SK-N-SH treated with all-trans-retinoic acid at 6 μM for 48 hours (cell line): ENCODE measurements around the gene CACHD1.
A peak's percentile ranks its signal among the peaks of the same experiment; 100 is the strongest.

Experiments
- ATAC-seq: fragments of 200-7000 bp; cut with Tn5 transposase; 3 replicates; pipeline ENCODE4 v1.9.1; 2020; ENCODE audit warnings: mild to moderate bottlenecking, moderate library complexity
- ARNTL ChIP-seq: fragments of 450-650 bp; formaldehyde crosslinking; IDR thresholded peaks from 2 replicates; pipeline ENCODE4 v1.5.0; 2020; ENCODE audit warnings: low read depth, mild to moderate bottlenecking, moderate library complexity, borderline replicate concordance
- BACH2 ChIP-seq: fragments of 250-450 bp; sonication (Bioruptor Pico); IDR thresholded peaks from 2 replicates; pipeline ENCODE4 v1.9.0; 2021; ENCODE audit warnings: mild to moderate bottlenecking, borderline replicate concordance
- CSDC2 ChIP-seq: fragments of 250-450 bp; sonication (Bioruptor Pico); IDR thresholded peaks from 2 replicates; pipeline ENCODE4 v1.5.0; 2020; ENCODE audit warnings: mild to moderate bottlenecking, moderate library complexity
- ESRRG ChIP-seq: fragments of 250-450 bp; sonication (Bioruptor Pico); IDR thresholded peaks from 2 replicates; pipeline ENCODE4 v1.6.1; 2021; ENCODE audit warnings: mild to moderate bottlenecking
- GLIS3 ChIP-seq: fragments of 250-450 bp; sonication (Bioruptor Pico); IDR thresholded peaks from 2 replicates; pipeline ENCODE4 v1.5.0; 2020; ENCODE audit warnings: mild to moderate bottlenecking, moderate library complexity
- ISL1 ChIP-seq: fragments of 250-450 bp; sonication (Bioruptor Pico); IDR thresholded peaks from 2 replicates; pipeline ENCODE4 v2.1.2; 2022; ENCODE audit warnings: mild to moderate bottlenecking, moderate library complexity
- OSR1 ChIP-seq: fragments of 250-450 bp; sonication (Bioruptor Pico); IDR thresholded peaks from 2 replicates; pipeline ENCODE4 v1.8.0; 2022; ENCODE audit warnings: moderate library complexity, mild to moderate bottlenecking, inconsistent platforms
- PPARA ChIP-seq: fragments of 250-450 bp; sonication (Bioruptor Pico); IDR thresholded peaks from 2 replicates; pipeline ENCODE4 v1.5.0; 2020; ENCODE audit warnings: mild to moderate bottlenecking, borderline replicate concordance
- RARB ChIP-seq: fragments of 250-450 bp; sonication (Bioruptor Pico); IDR thresholded peaks from 2 replicates; pipeline ENCODE4 v1.8.0; 2021; ENCODE audit warnings: mild to moderate bottlenecking, moderate library complexity
- SNAI2 ChIP-seq: fragments of 250-450 bp; sonication (Bioruptor Pico); IDR thresholded peaks from 2 replicates; pipeline ENCODE4 v1.5.0; 2020; ENCODE audit warnings: mild to moderate bottlenecking, moderate library complexity
- TCF4 ChIP-seq: fragments of 250-450 bp; sonication (Bioruptor Pico); IDR thresholded peaks from 2 replicates; pipeline ENCODE4 v1.8.0; 2021; ENCODE audit warnings: mild to moderate bottlenecking, moderate library complexity, borderline replicate concordance
- TOX ChIP-seq: fragments of 250-450 bp; sonication (Bioruptor Pico); IDR thresholded peaks from 2 replicates; pipeline ENCODE4 v1.8.0; 2021; ENCODE audit warnings: mild to moderate bottlenecking, moderate library complexity, borderline replicate concordance
- ZC3H10 ChIP-seq: fragments of 250-450 bp; sonication (Bioruptor Pico); IDR thresholded peaks from 2 replicates; pipeline ENCODE4 v1.5.1; 2021; ENCODE audit warnings: mild to moderate bottlenecking, moderate library complexity
- ZFP3 ChIP-seq: fragments of 250-450 bp; sonication (Bioruptor Pico); IDR thresholded peaks from 2 replicates; pipeline ENCODE4 v1.5.0; 2020; ENCODE audit warnings: mild to moderate bottlenecking, moderate library complexity
- ZFP30 ChIP-seq: fragments of 450-650 bp; formaldehyde crosslinking; IDR thresholded peaks from 2 replicates; pipeline ENCODE4 v1.5.0; 2022; ENCODE audit warnings: mild to moderate bottlenecking, moderate library complexity
- ZNF565 ChIP-seq: fragments of 450-650 bp; formaldehyde crosslinking; conservative IDR thresholded peaks from 2 replicates; pipeline ENCODE4 v1.5.0; 2020; ENCODE audit warnings: low read depth, mild to moderate bottlenecking, moderate library complexity
- ZNF70 ChIP-seq: fragments of 450-650 bp; formaldehyde crosslinking; IDR thresholded peaks from 2 replicates; pipeline ENCODE4 v1.5.0; 2020; ENCODE audit warnings: mild to moderate bottlenecking, moderate library complexity
- ZNF8 ChIP-seq: fragments of 450-650 bp; formaldehyde crosslinking; IDR thresholded peaks from 2 replicates; pipeline ENCODE4 v1.5.0; 2020; ENCODE audit warnings: mild to moderate bottlenecking, moderate library complexity
- TF ChIP-seq, protein P1 (sequence below): fragments of 250-450 bp; sonication (Bioruptor Pico); IDR thresholded peaks from 2 replicates; pipeline ENCODE4 v1.8.0; 2021; ENCODE audit warnings: low read depth, mild to moderate bottlenecking, moderate library complexity, borderline replicate concordance
- TF ChIP-seq, protein P2 (sequence below): fragments of 250-450 bp; sonication (Bioruptor Pico); IDR thresholded peaks from 2 replicates; pipeline ENCODE4 v1.5.0; 2020; ENCODE audit warnings: mild to moderate bottlenecking, moderate library complexity
- TF ChIP-seq, protein P3 (sequence below): fragments of 250-450 bp; sonication (Bioruptor Pico); IDR thresholded peaks from 2 replicates; pipeline ENCODE4 v1.5.1; 2020; ENCODE audit warnings: low read depth, mild to moderate bottlenecking, moderate library complexity
- TF ChIP-seq, protein P4 (sequence below): fragments of 250-450 bp; sonication (Bioruptor Pico); IDR thresholded peaks from 2 replicates; pipeline ENCODE4 v1.8.0; 2020; ENCODE audit warnings: mild to moderate bottlenecking, moderate library complexity, borderline replicate concordance

Gene CACHD1

DNA sequence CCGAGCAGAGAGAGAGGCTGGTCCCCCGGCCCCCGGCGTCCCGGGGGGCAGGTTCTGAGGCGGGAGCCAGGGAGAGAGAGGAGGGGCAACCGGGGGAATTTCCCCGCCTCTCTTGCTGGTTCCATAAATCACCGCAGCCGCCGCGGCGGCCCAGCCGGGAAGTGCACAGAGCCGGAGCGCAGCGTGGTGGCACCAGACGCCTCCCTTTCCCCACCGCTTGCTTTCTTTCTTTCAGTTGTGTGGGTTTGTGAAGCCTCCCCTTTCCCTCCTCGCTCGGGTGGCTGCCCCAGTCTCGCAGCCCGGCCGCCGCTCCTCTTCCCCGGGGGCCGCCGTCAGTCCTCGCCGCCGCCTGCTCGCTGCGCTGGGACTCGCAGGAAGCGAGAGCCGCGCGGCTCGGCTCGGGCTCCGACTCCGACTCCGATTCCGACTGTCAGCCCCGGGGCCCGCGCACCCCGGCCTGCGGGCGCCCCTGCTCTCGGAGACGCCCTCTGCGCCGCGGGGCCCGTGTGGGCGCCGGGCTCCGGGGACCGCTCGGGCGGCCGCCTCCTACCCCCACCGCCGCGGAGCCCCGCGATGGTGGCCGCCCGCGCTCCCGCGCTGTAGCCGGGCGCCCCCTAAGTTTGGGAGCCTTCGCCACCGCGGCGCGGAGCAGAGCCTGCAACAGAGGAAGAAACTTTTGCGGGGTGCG lies at the start of gene CACHD1:
CACHD1 (plus strand) TSS at position 153 of the 688 bp plus-strand sequence. CDS start 616 bp downstream, outside the sequence.
- ATAC-seq, result peak; percentile 84
- TF ChIP-seq ZNF8 (CRISPR knock-in tag), result no peak
- TF ChIP-seq CSDC2 (CRISPR knock-in tag), result 0 out of 2 replicates have a peak, but pooled peaks have one; percentile 7

DNA sequence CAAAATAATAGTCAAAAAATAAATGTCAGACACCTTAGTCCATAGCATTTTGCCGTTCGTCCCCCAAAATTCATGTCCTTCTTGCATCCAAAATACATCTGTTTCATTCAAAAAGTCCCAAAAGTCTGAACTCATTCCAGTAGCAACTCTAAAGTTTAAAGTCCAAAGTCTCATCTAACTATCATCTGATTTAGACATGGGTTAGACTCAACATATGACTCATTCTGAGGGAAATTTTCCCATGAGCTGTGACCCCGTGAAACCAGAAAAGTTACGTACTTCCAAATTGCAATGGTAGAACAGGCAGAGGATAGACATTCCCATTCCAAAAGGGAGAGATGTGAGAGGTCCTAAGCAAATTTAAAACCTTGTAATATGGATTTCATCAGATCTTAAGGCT lies 48.6 kb upstream of the CACHD1 start:
- ATAC-seq, result no peak
- TF ChIP-seq ARNTL (CRISPR knock-in tag), result no peak
- TF ChIP-seq ESRRG (CRISPR knock-in tag), result no peak
- no peak for TF ChIP-seq ISL1
- no peak for TF ChIP-seq TOX (CRISPR knock-in tag)
- TF ChIP-seq RARB (CRISPR knock-in tag), result no peak
- TF ChIP-seq, protein P1, sequence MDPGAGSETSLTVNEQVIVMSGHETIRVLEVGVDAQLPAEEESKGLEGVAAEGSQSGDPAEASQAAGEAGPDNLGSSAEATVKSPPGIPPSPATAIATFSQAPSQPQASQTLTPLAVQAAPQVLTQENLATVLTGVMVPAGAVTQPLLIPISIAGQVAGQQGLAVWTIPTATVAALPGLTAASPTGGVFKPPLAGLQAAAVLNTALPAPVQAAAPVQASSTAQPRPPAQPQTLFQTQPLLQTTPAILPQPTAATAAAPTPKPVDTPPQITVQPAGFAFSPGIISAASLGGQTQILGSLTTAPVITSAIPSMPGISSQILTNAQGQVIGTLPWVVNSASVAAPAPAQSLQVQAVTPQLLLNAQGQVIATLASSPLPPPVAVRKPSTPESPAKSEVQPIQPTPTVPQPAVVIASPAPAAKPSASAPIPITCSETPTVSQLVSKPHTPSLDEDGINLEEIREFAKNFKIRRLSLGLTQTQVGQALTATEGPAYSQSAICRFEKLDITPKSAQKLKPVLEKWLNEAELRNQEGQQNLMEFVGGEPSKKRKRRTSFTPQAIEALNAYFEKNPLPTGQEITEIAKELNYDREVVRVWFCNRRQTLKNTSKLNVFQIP (CRISPR knock-in tag), result no peak
- no peak for TF ChIP-seq ZC3H10
- TF ChIP-seq ZNF70, result no peak
- TF ChIP-seq GLIS3, result no peak
- TF ChIP-seq, protein P2, sequence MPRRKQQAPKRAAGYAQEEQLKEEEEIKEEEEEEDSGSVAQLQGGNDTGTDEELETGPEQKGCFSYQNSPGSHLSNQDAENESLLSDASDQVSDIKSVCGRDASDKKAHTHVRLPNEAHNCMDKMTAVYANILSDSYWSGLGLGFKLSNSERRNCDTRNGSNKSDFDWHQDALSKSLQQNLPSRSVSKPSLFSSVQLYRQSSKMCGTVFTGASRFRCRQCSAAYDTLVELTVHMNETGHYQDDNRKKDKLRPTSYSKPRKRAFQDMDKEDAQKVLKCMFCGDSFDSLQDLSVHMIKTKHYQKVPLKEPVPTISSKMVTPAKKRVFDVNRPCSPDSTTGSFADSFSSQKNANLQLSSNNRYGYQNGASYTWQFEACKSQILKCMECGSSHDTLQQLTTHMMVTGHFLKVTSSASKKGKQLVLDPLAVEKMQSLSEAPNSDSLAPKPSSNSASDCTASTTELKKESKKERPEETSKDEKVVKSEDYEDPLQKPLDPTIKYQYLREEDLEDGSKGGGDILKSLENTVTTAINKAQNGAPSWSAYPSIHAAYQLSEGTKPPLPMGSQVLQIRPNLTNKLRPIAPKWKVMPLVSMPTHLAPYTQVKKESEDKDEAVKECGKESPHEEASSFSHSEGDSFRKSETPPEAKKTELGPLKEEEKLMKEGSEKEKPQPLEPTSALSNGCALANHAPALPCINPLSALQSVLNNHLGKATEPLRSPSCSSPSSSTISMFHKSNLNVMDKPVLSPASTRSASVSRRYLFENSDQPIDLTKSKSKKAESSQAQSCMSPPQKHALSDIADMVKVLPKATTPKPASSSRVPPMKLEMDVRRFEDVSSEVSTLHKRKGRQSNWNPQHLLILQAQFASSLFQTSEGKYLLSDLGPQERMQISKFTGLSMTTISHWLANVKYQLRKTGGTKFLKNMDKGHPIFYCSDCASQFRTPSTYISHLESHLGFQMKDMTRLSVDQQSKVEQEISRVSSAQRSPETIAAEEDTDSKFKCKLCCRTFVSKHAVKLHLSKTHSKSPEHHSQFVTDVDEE (CRISPR knock-in tag), result no peak
- TF ChIP-seq, protein P3, sequence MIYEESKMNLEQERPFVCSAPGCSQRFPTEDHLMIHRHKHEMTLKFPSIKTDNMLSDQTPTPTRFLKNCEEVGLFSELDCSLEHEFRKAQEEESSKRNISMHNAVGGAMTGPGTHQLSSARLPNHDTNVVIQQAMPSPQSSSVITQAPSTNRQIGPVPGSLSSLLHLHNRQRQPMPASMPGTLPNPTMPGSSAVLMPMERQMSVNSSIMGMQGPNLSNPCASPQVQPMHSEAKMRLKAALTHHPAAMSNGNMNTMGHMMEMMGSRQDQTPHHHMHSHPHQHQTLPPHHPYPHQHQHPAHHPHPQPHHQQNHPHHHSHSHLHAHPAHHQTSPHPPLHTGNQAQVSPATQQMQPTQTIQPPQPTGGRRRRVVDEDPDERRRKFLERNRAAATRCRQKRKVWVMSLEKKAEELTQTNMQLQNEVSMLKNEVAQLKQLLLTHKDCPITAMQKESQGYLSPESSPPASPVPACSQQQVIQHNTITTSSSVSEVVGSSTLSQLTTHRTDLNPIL (CRISPR knock-in tag), result no peak
- no peak for TF ChIP-seq TCF4 (CRISPR knock-in tag)
- TF ChIP-seq, protein P4, sequence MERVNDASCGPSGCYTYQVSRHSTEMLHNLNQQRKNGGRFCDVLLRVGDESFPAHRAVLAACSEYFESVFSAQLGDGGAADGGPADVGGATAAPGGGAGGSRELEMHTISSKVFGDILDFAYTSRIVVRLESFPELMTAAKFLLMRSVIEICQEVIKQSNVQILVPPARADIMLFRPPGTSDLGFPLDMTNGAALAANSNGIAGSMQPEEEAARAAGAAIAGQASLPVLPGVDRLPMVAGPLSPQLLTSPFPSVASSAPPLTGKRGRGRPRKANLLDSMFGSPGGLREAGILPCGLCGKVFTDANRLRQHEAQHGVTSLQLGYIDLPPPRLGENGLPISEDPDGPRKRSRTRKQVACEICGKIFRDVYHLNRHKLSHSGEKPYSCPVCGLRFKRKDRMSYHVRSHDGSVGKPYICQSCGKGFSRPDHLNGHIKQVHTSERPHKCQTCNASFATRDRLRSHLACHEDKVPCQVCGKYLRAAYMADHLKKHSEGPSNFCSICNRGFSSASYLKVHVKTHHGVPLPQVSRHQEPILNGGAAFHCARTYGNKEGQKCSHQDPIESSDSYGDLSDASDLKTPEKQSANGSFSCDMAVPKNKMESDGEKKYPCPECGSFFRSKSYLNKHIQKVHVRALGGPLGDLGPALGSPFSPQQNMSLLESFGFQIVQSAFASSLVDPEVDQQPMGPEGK (CRISPR knock-in tag), result no peak
- no peak for TF ChIP-seq BACH2
- TF ChIP-seq ZFP3, result no peak
- TF ChIP-seq SNAI2, result no peak
- no peak for TF ChIP-seq OSR1 (CRISPR knock-in tag)
- TF ChIP-seq ZNF8 (CRISPR knock-in tag), result no peak
- TF ChIP-seq ZNF565 (CRISPR knock-in tag), result no peak
- no peak for TF ChIP-seq PPARA (CRISPR knock-in tag)
- TF ChIP-seq, all 23 proteins: peak for 0

DNA sequence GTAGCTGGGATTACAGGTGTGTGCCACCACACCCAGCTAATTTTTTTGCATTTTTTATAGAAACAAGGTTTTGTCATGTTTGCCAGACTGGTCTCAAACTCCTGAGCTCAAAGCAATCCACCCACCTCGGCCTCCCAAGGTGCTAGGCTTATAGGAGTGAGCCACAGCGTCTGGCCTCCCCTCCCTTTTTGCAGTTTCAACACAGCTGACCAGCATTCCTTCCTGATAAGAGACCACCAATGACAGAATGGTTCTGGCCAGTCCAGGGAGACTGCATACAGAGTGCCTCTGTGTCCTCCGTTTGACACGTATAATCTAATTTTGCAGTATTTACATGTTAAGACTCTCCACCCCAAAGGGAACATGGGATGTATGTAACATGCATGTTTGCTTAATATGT lies 46.4 kb upstream of the CACHD1 start:
- ATAC-seq, result no peak
- TF ChIP-seq ZNF70 (no peak), ZNF8 (CRISPR knock-in tag) (no peak), ARNTL (CRISPR knock-in tag) (no peak), RARB (CRISPR knock-in tag) (no peak), ZFP30 (no peak), TOX (CRISPR knock-in tag) (no peak), OSR1 (CRISPR knock-in tag) (no peak), TCF4 (CRISPR knock-in tag) (no peak), ZC3H10 (no peak), GLIS3 (no peak), BACH2 (no peak)
- TF ChIP-seq, protein P4 (CRISPR knock-in tag), result no peak
- TF ChIP-seq, protein P3 (CRISPR knock-in tag), result no peak
- TF ChIP-seq, protein P2 (CRISPR knock-in tag), result no peak
